AG04449 (cell line): ENCODE results near the gene ANTXR1.

Experiments
- CTCF ChIA-PET: fragments of 350-600 bp; formaldehyde crosslinking; extraction: SDS; loops from one replicate; lab custom pipeline; 2021; ENCODE audit warnings: antibody characterized with exemption; lab: Yijun Ruan, JAX
- POLR2A ChIA-PET: fragments of 400-600, 350-600 bp; formaldehyde crosslinking; extraction: SDS; loops from one replicate; lab custom pipeline; 2020; ENCODE audit warnings: antibody characterized with exemption, inconsistent platforms; lab: Yijun Ruan, JAX
- DNase-seq: peaks from one replicate; pipeline ENCODE4 v3.0.0-alpha.2; 2010; ENCODE audit warnings: low read depth, low spot score
- H3K4me3 ChIP-seq: 2 replicates; pipeline ENCODE4 v1.5.1; 2011; ENCODE audit warnings: low read depth, mild to moderate bottlenecking, control low read depth, low read length
- TF ChIP-seq, protein P1 (sequence below): IDR thresholded peaks from one replicate; pipeline ENCODE4 v1.5.1; 2011; ENCODE audit warnings: mild to moderate bottlenecking, moderate library complexity, low read length, control low read depth, inconsistent platforms; ENCODE audit not compliant: insufficient read depth; ENCODE audit errors: missing control alignments

The ANTXR1 gene

DNA sequence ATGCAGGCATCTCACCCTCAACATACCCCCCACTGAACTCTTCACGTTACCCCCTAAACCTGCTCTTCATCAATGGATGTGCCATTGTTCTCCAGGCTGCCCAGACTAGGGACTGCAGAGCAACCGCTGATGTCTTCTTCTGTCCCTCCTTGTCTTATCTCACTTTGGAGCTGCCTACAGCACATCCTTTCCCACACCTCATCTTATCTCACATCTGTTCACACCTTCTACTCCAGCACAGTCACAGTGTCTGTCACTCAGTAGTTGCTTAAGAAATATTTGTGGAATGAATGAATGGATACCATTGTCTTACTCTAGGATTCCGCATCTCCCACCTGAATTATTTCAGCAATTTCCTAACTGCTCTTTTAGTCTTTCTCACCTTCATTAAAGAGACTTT, 144.5 kb downstream of the ANTXR1 start:
- POLR2A ChIA-PET: no interaction called here
- CTCF ChIA-PET: no interaction called here
- TF ChIP-seq, protein P1, sequence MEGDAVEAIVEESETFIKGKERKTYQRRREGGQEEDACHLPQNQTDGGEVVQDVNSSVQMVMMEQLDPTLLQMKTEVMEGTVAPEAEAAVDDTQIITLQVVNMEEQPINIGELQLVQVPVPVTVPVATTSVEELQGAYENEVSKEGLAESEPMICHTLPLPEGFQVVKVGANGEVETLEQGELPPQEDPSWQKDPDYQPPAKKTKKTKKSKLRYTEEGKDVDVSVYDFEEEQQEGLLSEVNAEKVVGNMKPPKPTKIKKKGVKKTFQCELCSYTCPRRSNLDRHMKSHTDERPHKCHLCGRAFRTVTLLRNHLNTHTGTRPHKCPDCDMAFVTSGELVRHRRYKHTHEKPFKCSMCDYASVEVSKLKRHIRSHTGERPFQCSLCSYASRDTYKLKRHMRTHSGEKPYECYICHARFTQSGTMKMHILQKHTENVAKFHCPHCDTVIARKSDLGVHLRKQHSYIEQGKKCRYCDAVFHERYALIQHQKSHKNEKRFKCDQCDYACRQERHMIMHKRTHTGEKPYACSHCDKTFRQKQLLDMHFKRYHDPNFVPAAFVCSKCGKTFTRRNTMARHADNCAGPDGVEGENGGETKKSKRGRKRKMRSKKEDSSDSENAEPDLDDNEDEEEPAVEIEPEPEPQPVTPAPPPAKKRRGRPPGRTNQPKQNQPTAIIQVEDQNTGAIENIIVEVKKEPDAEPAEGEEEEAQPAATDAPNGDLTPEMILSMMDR: no peak
- no peak overlapping the region for H3K4me3 ChIP-seq
- no peak for DNase-seq

DNA sequence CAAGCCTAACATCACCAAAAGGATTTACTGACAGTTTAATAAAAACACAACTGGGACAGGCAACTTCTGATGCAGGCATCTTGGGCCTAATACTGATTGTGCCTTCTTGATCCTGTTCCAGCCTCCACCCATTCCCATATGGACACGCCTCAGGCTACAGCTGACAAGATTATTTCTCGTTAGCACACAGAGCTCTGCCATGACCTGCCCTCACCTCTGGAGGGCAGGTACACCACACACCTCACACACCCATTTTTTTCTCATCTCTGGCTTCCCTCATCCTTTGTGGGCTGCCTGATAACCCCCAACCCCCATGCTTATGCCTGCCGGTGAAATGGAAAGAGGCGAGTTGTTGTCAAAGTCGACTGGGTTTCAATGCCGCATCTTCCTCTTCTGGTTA, 147.0 kb downstream of the ANTXR1 start:
- CTCF ChIA-PET: no interaction called here
- TF ChIP-seq, protein P1: no peak
- POLR2A ChIA-PET: no interaction called here
- no peak for DNase-seq
- H3K4me3 ChIP-seq: no peak overlapping the region

DNA sequence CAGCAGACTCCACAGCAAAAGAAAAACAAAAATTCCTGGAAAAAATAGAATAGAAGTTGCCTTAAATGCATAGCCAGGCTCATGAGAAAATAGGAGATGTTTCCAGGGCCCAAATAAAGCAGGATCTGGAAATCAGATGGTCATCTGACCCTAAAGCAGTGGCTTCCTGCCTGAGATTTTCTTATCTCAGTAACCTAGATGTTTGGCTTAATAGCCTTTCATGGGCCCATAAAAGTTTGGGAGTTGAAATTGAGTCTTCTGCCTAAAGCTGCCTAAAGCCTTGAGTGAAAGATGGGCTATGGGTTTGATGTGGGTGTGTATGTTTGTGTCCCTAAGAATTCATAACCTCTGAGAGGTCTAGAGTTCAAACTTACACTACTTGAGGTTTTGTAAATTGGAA, 149.1 kb downstream of the ANTXR1 start:
- no peak overlapping the region for H3K4me3 ChIP-seq
- DNase-seq: no peak
- CTCF ChIA-PET: interaction anchor here (0.9 kb wide), 1 partner anchor 100 kb away, joined by 3 read pairs; no protein-coding TSS in a partner anchor
- POLR2A ChIA-PET: interaction anchor here (0.6 kb wide), 1 partner anchor 24 kb away, joined by 4 read pairs; no protein-coding TSS in a partner anchor
- TF ChIP-seq, protein P1: no peak

DNA sequence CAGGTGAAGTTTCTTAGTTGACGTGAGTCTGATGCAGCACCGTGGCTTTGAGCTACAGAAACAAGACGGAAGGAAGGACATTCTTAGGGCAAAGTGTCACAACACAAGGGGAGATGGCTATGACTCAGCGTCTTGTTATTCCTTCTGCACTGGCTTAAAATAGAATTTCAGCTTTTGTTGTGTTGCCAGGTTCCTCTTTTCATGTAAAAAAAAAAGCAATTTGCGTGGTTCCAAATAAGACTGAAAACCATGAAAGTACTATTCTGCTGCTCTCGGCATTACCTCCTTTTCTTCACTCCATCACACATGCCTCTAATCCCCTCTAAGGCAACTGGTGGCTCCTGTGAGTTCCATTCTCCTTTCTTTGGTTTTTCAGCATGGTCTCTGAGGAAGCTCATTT, 150.1 kb downstream of the ANTXR1 start:
- peak; percentile 84 for DNase-seq
- TF ChIP-seq, protein P1: no peak
- CTCF ChIA-PET: interaction anchor here (0.7 to 1.0 kb wide), 3 partner anchors 9 to 21 kb away, joined by 3 read pairs; no protein-coding TSS in a partner anchor
- POLR2A ChIA-PET: interaction anchor here (0.6 to 1.1 kb wide), 6 partner anchors 10 to 221 kb away, joined by 3 to 5 read pairs (median 3); no protein-coding TSS in a partner anchor
- no peak overlapping the region for H3K4me3 ChIP-seq

DNA sequence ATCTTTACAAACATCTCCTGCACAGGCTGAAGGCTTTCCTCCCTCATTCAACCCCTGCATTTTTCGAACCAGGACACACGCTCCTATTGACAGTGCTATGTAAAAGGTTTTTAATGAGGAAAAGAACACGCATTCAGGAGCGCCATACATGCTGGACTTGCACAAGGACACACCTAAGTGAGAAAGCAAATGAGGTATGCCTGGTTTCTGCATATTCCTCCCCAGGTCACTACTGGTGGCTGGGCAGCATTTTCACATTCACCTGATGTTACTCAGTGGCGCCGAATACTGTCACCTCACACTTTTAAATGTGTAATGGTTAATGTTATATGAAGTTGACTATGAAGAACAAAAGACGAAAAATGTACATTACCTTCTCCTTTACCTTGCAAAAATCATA, 150.6 kb downstream of the ANTXR1 start:
- ChIA-PET CTCF (interaction anchor here (0.6 to 1.6 kb wide), 6 partner anchors 8 to 151 kb away, joined by 3 to 6 read pairs (median 3); partner anchors contain the start of gene ANTXR1), POLR2A (interaction anchor here (0.6 to 1.1 kb wide), 4 partner anchors 11 to 143 kb away, joined by 3 to 5 read pairs (median 3); no protein-coding TSS in a partner anchor)
- DNase-seq: no peak
- no peak overlapping the region for H3K4me3 ChIP-seq
- TF ChIP-seq, protein P1: no peak

DNA sequence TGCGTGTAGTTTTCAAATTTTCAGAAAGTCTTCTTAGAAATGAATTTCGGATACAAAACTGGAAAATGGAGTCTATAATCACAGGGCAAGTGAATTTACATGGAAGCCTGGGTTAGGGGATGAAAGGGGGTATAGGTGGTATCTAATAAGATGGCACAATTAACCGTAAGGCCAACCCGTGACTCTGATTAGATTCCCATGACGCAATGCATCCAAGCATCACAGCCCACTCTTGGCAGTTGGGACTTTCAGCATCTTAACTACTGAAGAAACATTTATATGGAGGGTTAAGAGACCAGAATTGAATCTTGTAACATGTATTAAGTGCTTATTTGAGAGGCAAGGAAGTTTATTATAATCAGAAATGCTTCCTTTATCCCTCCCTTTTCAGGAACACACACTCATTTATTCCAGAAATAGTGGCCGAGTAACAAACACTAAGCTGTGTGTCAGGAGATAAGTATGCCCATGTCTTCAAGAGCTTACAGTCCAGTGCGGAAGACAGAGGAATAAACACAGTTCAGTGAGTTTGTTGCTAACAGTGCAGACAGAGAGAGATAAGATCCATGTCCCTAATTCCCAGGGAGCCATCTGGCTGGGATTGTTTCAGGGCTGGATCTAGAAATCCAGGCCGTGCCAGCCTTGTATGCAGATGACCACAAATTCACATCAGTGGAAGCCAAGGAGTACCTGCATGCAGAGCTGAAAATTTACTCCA, 151.2 kb downstream of the ANTXR1 start:
- POLR2A ChIA-PET: interaction anchor here (0.6 to 0.9 kb wide), 2 partner anchors 14 to 32 kb away, joined by 3 read pairs; no protein-coding TSS in a partner anchor
- TF ChIP-seq, protein P1: no peak

More for the DNA sequence above, 151.2 kb downstream of the ANTXR1 start:
- CTCF ChIA-PET: interaction anchor here (0.6 to 1.6 kb wide), 11 partner anchors 9 to 151 kb away, joined by 3 to 7 read pairs (median 3); partner anchors contain the start of gene ANTXR1
- peak; percentile 77 for DNase-seq
- no peak overlapping the region for H3K4me3 ChIP-seq
